ENCODE results near the gene CDHR2. TPM values are rescaled to one million over a fixed set of nuclear protein-coding genes. Genes with fewer than 3 reads are reported as not detected.

CDHR2 gene
- total and polyA plus RNA-seq, 2 experiments from 2014 or later: not detected

DNA sequence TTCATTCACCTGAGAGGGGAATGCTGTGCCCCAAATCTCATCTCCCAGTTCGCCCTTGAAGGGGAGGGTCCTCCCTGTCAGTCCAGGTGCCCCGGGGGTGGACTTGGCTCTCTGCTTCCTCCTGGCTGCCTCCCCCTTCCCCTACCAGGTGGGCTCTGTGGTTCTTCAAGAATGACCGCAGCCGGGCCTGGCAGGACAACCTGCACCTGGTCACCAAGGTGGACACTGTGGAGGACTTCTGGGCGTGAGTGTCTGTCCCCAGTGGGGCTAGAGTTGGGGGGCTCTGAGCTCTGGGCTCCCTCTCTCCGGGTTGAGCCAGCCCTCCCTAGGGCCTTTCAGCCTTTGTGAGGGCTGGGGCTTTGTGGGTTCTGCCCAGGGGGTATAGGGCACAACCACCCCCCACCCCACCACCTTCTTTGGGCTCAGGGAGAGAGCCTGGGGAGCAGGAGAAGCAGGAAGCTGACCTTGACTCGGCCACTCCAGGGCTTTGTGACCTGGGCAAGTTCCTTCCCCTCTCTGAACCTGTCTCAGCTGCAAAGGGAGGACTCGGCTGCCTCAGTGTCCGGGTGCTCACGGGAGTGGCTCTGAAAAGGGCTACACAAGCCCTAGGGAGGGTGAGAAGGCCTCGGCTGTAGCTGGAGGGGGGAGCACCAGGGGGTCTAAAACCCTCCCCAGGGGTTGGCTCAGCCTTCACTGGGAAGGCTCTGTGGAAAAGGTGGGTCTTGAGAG lies 94.5 kb downstream of the CDHR2 start:
- Histone ChIP-seq H4K20me1 (ENCODE audit: insufficient read depth) (no peaks in the 10 kb centered on the region), H3F3A (ENCODE audit: insufficient read depth) (no peaks in the 10 kb centered on the region), H3K4me3 (no peak overlapping the region), H3K27ac (no peak overlapping the region), H3K79me2 (ENCODE audit: insufficient read depth) (peaks cover 12% of the 10 kb centered on the region), H3K27me3 (replicated peaks; ENCODE audit: insufficient read depth) (peaks cover 3% of the 10 kb centered on the region; the same call in 1 of the 2 replicates), H2AFZ (no peak overlapping the region), H3K9ac (no peak overlapping the region), H3K9me3 (ENCODE audit: low read depth) (no peaks in the 10 kb centered on the region), H3K4me1 (ENCODE audit: insufficient read depth) (0 out of 2 replicates have a peak, but pooled peaks cover 7% of the 10 kb centered on the region), H3K4me2 (ENCODE audit: unreplicated experiment) (no peak overlapping the region), H3K36me3 (ENCODE audit: low read depth) (no peaks in the 10 kb centered on the region), H3K9me2 (ENCODE audit: insufficient read depth) (no peaks in the 10 kb centered on the region)
- TF ChIP-seq EZH2phosphoT487 (IDR thresholded peaks at IDR 0.05; ENCODE audit: insufficient read depth, low read depth) (no peak), EZH2 (IDR thresholded peaks at IDR 0.05; ENCODE audit: insufficient read depth, poor library complexity, severe bottlenecking) (no peak)
- WGBS, 2 experiments (ENCODE audit: low coverage in 1 of 2, low lambda C conversion rate in 2 of 2, missing lambda C conversion rate in 2 of 2): 78% methylated on average over 10 to 11 of the region's 11 CpGs
- DNase-seq: no peak
- in situ Hi-C loops (cut with MboI): no loop called here

DNA sequence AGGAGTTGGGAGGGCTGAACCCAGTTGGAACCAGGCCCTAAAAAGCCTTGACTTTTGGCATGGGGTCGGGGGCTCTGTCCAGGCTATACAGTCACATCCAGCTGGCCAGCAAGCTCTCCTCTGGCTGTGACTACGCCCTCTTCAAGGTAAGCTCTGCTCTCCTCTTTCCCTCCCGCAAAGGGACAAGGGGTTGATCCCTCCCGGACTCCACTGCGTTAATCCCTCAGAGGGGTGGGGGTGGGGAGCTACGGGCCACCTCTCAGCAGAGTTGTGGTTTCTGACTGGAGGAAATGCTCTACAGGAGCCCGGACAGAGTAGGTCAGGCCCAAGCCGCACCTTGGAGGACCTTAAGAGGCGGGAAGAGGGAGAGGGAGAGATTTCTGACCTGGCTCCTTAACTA lies 95.2 kb downstream of the CDHR2 start:
- no peaks in the 10 kb centered on the region for H3F3A ChIP-seq (ENCODE audit: insufficient read depth)

DNA sequence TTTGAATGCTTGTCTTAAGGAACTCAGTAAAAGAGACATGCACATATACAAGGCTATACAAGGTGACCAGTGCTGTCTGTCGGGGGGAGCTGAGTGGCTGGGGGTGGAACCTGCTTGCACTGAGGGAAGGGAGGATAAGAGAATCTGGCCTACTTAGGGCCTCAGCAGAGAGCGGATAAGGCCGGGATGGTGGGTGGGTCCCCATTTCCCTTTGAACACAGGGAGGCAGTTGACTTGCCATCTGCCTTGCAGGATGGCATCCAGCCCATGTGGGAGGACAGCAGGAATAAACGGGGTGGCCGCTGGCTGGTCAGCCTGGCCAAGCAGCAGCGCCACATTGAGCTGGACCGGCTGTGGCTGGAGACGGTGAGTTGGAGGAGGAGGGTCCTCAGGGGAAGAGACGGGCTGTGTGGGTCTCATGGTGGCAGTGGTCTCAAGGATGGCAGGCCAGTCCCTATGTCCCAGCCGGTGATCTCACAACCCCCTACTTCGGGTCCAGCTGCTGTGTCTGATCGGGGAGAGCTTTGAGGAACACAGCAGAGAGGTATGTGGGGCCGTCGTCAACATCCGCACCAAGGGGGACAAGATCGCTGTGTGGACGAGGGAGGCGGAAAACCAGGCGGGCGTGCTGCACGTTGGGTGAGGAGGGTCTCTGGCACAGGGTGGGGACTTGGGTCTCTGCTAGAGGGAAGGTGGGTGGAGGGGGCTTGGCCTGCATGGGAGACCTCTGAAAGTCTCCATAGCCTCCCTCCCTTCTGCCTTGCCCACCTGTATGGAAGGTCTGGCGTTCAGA lies 95.9 kb downstream of the CDHR2 start:
- in situ Hi-C loops (cut with MboI): no loop called here
- Histone ChIP-seq H4K20me1 (ENCODE audit: insufficient read depth) (no peaks in the 10 kb centered on the region), H3K9ac (no peak overlapping the region), H2AFZ (no peak overlapping the region), H3K27me3 (replicated peaks; ENCODE audit: insufficient read depth) (no peaks in the 10 kb centered on the region), H3K9me3 (ENCODE audit: low read depth) (no peaks in the 10 kb centered on the region), H3K79me2 (ENCODE audit: insufficient read depth) (peaks cover 26% of the 10 kb centered on the region), H3K4me1 (ENCODE audit: insufficient read depth) (0 out of 2 replicates have a peak, but pooled peaks cover 8% of the 10 kb centered on the region), H3K36me3 (ENCODE audit: low read depth) (no peaks in the 10 kb centered on the region), H3K9me2 (ENCODE audit: insufficient read depth) (no peaks in the 10 kb centered on the region), H3K27ac (no peak overlapping the region), H3K4me2 (ENCODE audit: unreplicated experiment) (no peak overlapping the region), H3K4me3 (no peak overlapping the region), H3F3A (ENCODE audit: insufficient read depth) (no peaks in the 10 kb centered on the region)
- TF ChIP-seq EZH2 (IDR thresholded peaks at IDR 0.05; ENCODE audit: insufficient read depth, poor library complexity, severe bottlenecking) (no peak), EZH2phosphoT487 (IDR thresholded peaks at IDR 0.05; ENCODE audit: insufficient read depth, low read depth) (no peak)
- WGBS, 2 experiments (ENCODE audit: low coverage in 1 of 2, low lambda C conversion rate in 2 of 2, missing lambda C conversion rate in 2 of 2): 90 to 95% methylated on average over 21 to 22 of the region's 22 CpGs
- no peak for DNase-seq

More for the DNA sequence above, 95.2 kb downstream of the CDHR2 start:
- no peak overlapping the region for H2AFZ ChIP-seq
- H3K9me3 ChIP-seq (ENCODE audit: low read depth): no peaks in the 10 kb centered on the region
- H3K4me1 ChIP-seq (ENCODE audit: insufficient read depth): 0 out of 2 replicates have a peak, but pooled peaks cover 8% of the 10 kb centered on the region
- no peak overlapping the region for H3K4me3 ChIP-seq
- H3K79me2 ChIP-seq (ENCODE audit: insufficient read depth): peaks cover 18% of the 10 kb centered on the region
- no peak overlapping the region for H3K4me2 ChIP-seq (ENCODE audit: unreplicated experiment)
- H3K27me3 ChIP-seq (replicated peaks; ENCODE audit: insufficient read depth): no peaks in the 10 kb centered on the region
- no peaks in the 10 kb centered on the region for H3K36me3 ChIP-seq (ENCODE audit: low read depth)
- TF ChIP-seq EZH2 (IDR thresholded peaks at IDR 0.05; ENCODE audit: insufficient read depth, poor library complexity, severe bottlenecking) (no peak), EZH2phosphoT487 (IDR thresholded peaks at IDR 0.05; ENCODE audit: insufficient read depth, low read depth) (no peak)
- no peak overlapping the region for H3K27ac ChIP-seq
- DNase-seq: no peak
- WGBS, 2 experiments (ENCODE audit: low coverage in 1 of 2, low lambda C conversion rate in 2 of 2, missing lambda C conversion rate in 2 of 2): 72 to 79% methylated on average over 7 to 9 of the region's 9 CpGs
- H4K20me1 ChIP-seq (ENCODE audit: insufficient read depth): no peaks in the 10 kb centered on the region
- H3K9me2 ChIP-seq (ENCODE audit: insufficient read depth): no peaks in the 10 kb centered on the region
- no peak overlapping the region for H3K9ac ChIP-seq
- in situ Hi-C loops (cut with MboI): no loop called here

Small RNA genes within 50 kb of the gene (microRNA-seq; reads per million reads assigned to microRNA genes)
- not detected for gene MIR4281 (ENCODE audit: borderline number of aligned reads)

Small RNA genes within 50 kb of the gene (small RNA-seq; reads per million reads assigned to genes)
- gene MIR4281 (ENCODE audit: low read depth, low replicate concordance): not detected
- gene RF00019 (ENCODE audit: low read depth, low replicate concordance): not detected
- gene RN7SL684P (ENCODE audit: low read depth, low replicate concordance): not detected

Other genes starting within 250 kb of the CDHR2 start
- 110 and 114 TPM in 2 replicates for gene KIAA1191, start 187.6 kb upstream of the CDHR2 start, total RNA-seq (2014; rRNA removed; shearing (Covaris generic))
- 110 and 118 TPM in 2 replicates for gene KIAA1191, start 187.6 kb upstream of the CDHR2 start, polyA plus RNA-seq (2016; fragmentation: Nextera tagmentation; extraction: Ambion mirVana)
- gene ARL10, start 183.9 kb upstream of the CDHR2 start, total RNA-seq (2014; rRNA removed; shearing (Covaris generic)): 8.3 and 8.9 TPM in 2 replicates
- gene ARL10, start 183.9 kb upstream of the CDHR2 start, polyA plus RNA-seq (2016; fragmentation: Nextera tagmentation; extraction: Ambion mirVana): 4.3 and 6.7 TPM in 2 replicates
- 13.3 and 15.2 TPM in 2 replicates for gene NOP16, start 160.7 kb upstream of the CDHR2 start, total RNA-seq (2014; rRNA removed; shearing (Covaris generic))
- 68.4 and 68.7 TPM in 2 replicates for gene NOP16, start 160.7 kb upstream of the CDHR2 start, polyA plus RNA-seq (2016; fragmentation: Nextera tagmentation; extraction: Ambion mirVana)
- gene HIGD2A, start 160.6 kb upstream of the CDHR2 start, total RNA-seq (2014; rRNA removed; shearing (Covaris generic)): 33.8 and 72.1 TPM in 2 replicates
- 110 and 117 TPM in 2 replicates for gene HIGD2A, start 160.6 kb upstream of the CDHR2 start, polyA plus RNA-seq (2016; fragmentation: Nextera tagmentation; extraction: Ambion mirVana)
- 121 and 130 TPM in 2 replicates for gene CLTB, start 132.8 kb upstream of the CDHR2 start, total RNA-seq (2014; rRNA removed; shearing (Covaris generic))
- gene CLTB, start 132.8 kb upstream of the CDHR2 start, polyA plus RNA-seq (2016; fragmentation: Nextera tagmentation; extraction: Ambion mirVana): 128 and 132 TPM in 2 replicates
- 41.0 and 45.0 TPM in 2 replicates for gene FAF2, start 101.0 kb upstream of the CDHR2 start, total RNA-seq (2014; rRNA removed; shearing (Covaris generic))
- gene FAF2, start 101.0 kb upstream of the CDHR2 start, polyA plus RNA-seq (2016; fragmentation: Nextera tagmentation; extraction: Ambion mirVana): 45.4 and 45.7 TPM in 2 replicates
- gene RNF44, start 11.9 kb upstream of the CDHR2 start, total RNA-seq (2014; rRNA removed; shearing (Covaris generic)): 2.9 and 3.9 TPM in 2 replicates
- 2.0 and 2.1 TPM in 2 replicates for gene RNF44, start 11.9 kb upstream of the CDHR2 start, polyA plus RNA-seq (2016; fragmentation: Nextera tagmentation; extraction: Ambion mirVana)
- gene GPRIN1, start 60.8 kb downstream of the CDHR2 start, total RNA-seq (2014; rRNA removed; shearing (Covaris generic)): 4.3 and 4.8 TPM in 2 replicates
- gene GPRIN1, start 60.8 kb downstream of the CDHR2 start, polyA plus RNA-seq (2016; fragmentation: Nextera tagmentation; extraction: Ambion mirVana): 1.2 and 1.3 TPM in 2 replicates
- not detected in 2 replicates for gene SNCB, start 81.2 kb downstream of the CDHR2 start, total RNA-seq (2014; rRNA removed; shearing (Covaris generic))
- not detected in 2 replicates for gene SNCB, start 81.2 kb downstream of the CDHR2 start, polyA plus RNA-seq (2016; fragmentation: Nextera tagmentation; extraction: Ambion mirVana)
- gene EIF4E1B, start 81.3 kb downstream of the CDHR2 start, total RNA-seq (2014; rRNA removed; shearing (Covaris generic)): not detected in 2 replicates
- not detected in 2 replicates for gene EIF4E1B, start 81.3 kb downstream of the CDHR2 start, polyA plus RNA-seq (2016; fragmentation: Nextera tagmentation; extraction: Ambion mirVana)
- 41.2 and 42.2 TPM in 2 replicates for gene TSPAN17, start 98.1 kb downstream of the CDHR2 start, total RNA-seq (2014; rRNA removed; shearing (Covaris generic))
- gene TSPAN17, start 98.1 kb downstream of the CDHR2 start, polyA plus RNA-seq (2016; fragmentation: Nextera tagmentation; extraction: Ambion mirVana): 29.9 and 30.0 TPM in 2 replicates